HEK293 (cell line): ENCODE measurements around the gene SCN11A.

ENCODE experiments used
- CTCF ChIA-PET: fragments of 350-600 bp; formaldehyde crosslinking; extraction: SDS; loops from one replicate; lab custom pipeline; 2021; ENCODE audit warnings: antibody characterized with exemption; lab: Yijun Ruan, JAX
- POLR2A ChIA-PET: fragments of 300-600 bp; formaldehyde crosslinking; extraction: SDS; loops from one replicate; lab custom pipeline; 2020; ENCODE audit warnings: antibody characterized with exemption, inconsistent platforms; lab: Yijun Ruan, JAX
- H3K27ac ChIP-seq: fragments of 200-500 bp; sonication (Bioruptor generic); 2 replicates; pipeline ENCODE4 v1.5.1; 2014; ENCODE audit warnings: low read depth, low read length, control low read depth, inconsistent platforms; ENCODE audit errors: extremely low read depth
- H3K36me3 ChIP-seq, 2 experiments: fragments of 200-500 bp in 1 of 2; sonication (Bioruptor generic) in 1 of 2; 1 replicate in 1 of 2; 2 replicates in 1 of 2; pipeline ENCODE4 v1.5.1; 2014 to 2017; ENCODE audit warnings: inconsistent platforms in 2 of 2, low read length in 2 of 2; ENCODE audit not compliant: control insufficient read depth in 2 of 2, insufficient read depth in 1 of 2
- H3K4me1 ChIP-seq: fragments of 200-500 bp; sonication (Bioruptor generic); 2 replicates; pipeline ENCODE4 v1.5.1; 2014; ENCODE audit warnings: mild to moderate bottlenecking, low read length, inconsistent platforms; ENCODE audit not compliant: control insufficient read depth, insufficient read depth
- H3K4me3 ChIP-seq: 2 replicates; pipeline ENCODE4 v1.5.1; 2011; ENCODE audit warnings: low read depth, mild to moderate bottlenecking, control low read depth, low read length, moderate library complexity
- H3K9me3 ChIP-seq: fragments of 200-500 bp; sonication (Bioruptor generic); 2 replicates; pipeline ENCODE4 v1.5.1; 2014; ENCODE audit warnings: low read depth, low read length, inconsistent platforms; ENCODE audit not compliant: control insufficient read depth, insufficient read depth
- CTCF ChIP-seq: fragments of 450-650 bp; formaldehyde crosslinking; IDR thresholded peaks from 2 replicates; pipeline ENCODE4 v1.5.1; 2016; ENCODE audit warnings: missing biosample characterization, missing genetic modification characterization
- PRDM2 ChIP-seq: fragments of 450-650 bp; formaldehyde crosslinking; IDR thresholded peaks from 2 replicates; pipeline ENCODE4 v1.5.1; 2016; ENCODE audit warnings: missing biosample characterization, missing genetic modification characterization, borderline replicate concordance
- TRIM28 ChIP-seq: IDR thresholded peaks from 2 replicates; pipeline ENCODE4 v1.6.1; 2011; ENCODE audit warnings: low read length, control low read depth, borderline replicate concordance
- ZBTB21 ChIP-seq: fragments of 450-650 bp; formaldehyde crosslinking; IDR thresholded peaks from 2 replicates; pipeline ENCODE4 v1.5.1; 2017; ENCODE audit warnings: missing biosample characterization, missing genetic modification characterization
- ZNF18 ChIP-seq: fragments of 450-650 bp; formaldehyde crosslinking; IDR thresholded peaks from 2 replicates; pipeline ENCODE4 v1.5.1; 2016; ENCODE audit warnings: missing biosample characterization, missing genetic modification characterization
- ZNF211 ChIP-seq: fragments of 450-650 bp; formaldehyde crosslinking; IDR thresholded peaks from 2 replicates; pipeline ENCODE4 v1.5.1; 2016; ENCODE audit warnings: low read depth, missing biosample characterization, missing genetic modification characterization
- ZNF214 ChIP-seq: fragments of 450-650 bp; formaldehyde crosslinking; IDR thresholded peaks from 2 replicates; pipeline ENCODE4 v1.5.1; 2017; ENCODE audit warnings: missing biosample characterization, mild to moderate bottlenecking, missing genetic modification characterization, borderline replicate concordance
- ZNF311 ChIP-seq: fragments of 450-650 bp; formaldehyde crosslinking; IDR thresholded peaks from 2 replicates; pipeline ENCODE4 v1.5.1; 2017; ENCODE audit warnings: missing biosample characterization, missing genetic modification characterization, borderline replicate concordance
- ZNF510 ChIP-seq: fragments of 450-650 bp; formaldehyde crosslinking; IDR thresholded peaks from 2 replicates; pipeline ENCODE4 v1.5.1; 2018; ENCODE audit warnings: mild to moderate bottlenecking, missing genetic modification characterization, missing biosample characterization; ENCODE audit not compliant: insufficient replicate concordance
- ZNF544 ChIP-seq: fragments of 450-650 bp; formaldehyde crosslinking; IDR thresholded peaks from 2 replicates; pipeline ENCODE4 v1.5.0; 2017; ENCODE audit warnings: missing biosample characterization, missing genetic modification characterization
- ZNF549 ChIP-seq: fragments of 450-650 bp; IDR thresholded peaks from 2 replicates; pipeline ENCODE4 v1.5.1; 2018; ENCODE audit warnings: missing biosample characterization, missing genetic modification characterization, mild to moderate bottlenecking, inconsistent platforms, moderate library complexity
- ZNF561 ChIP-seq: fragments of 450-650 bp; IDR thresholded peaks from 2 replicates; pipeline ENCODE4 v1.5.1; 2018; ENCODE audit warnings: missing biosample characterization, missing genetic modification characterization, borderline replicate concordance
- ZNF580 ChIP-seq: fragments of 450-650 bp; formaldehyde crosslinking; IDR thresholded peaks from 2 replicates; pipeline ENCODE4 v1.5.1; 2016; ENCODE audit warnings: missing biosample characterization, missing genetic modification characterization
- ZNF596 ChIP-seq: fragments of 450-650 bp; IDR thresholded peaks from 2 replicates; pipeline ENCODE4 v1.5.0; 2018; ENCODE audit warnings: missing biosample characterization, mild to moderate bottlenecking, missing genetic modification characterization, moderate library complexity
- ZNF670 ChIP-seq: fragments of 450-650 bp; formaldehyde crosslinking; IDR thresholded peaks from 2 replicates; pipeline ENCODE4 v1.5.1; 2016; ENCODE audit warnings: missing biosample characterization, missing genetic modification characterization, low read depth
- TF ChIP-seq, protein P1 (sequence below): fragments of 450-650 bp; formaldehyde crosslinking; IDR thresholded peaks from 2 replicates; pipeline ENCODE4 v1.5.1; 2016; ENCODE audit warnings: missing biosample characterization, missing genetic modification characterization
- TF ChIP-seq, protein P2 (sequence below): fragments of 450-650 bp; formaldehyde crosslinking; IDR thresholded peaks from 2 replicates; pipeline ENCODE4 v1.5.1; 2016; ENCODE audit warnings: missing biosample characterization, missing genetic modification characterization

The SCN11A gene

DNA sequence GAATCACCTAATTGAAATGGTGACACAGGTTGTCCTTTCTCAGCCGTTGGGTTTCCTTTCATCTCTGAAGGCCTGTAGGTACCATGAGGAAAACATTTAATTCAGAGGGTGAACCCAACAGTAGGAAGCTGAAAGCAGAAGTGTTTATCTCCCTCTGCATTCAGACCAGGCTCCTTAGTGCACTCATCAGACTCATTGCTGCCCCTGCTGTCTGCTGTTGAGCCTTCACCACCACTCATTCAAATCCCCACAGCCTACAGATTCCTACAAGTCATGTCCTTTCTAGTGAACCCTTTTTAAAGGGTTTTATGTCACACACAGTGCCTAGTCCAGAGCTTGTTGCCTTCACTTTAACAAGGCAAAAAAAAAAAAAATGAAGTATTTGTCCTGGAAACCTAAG lies 13.5 kb upstream of the SCN11A start:
- H3K4me3 ChIP-seq, result no peak overlapping the region
- H3K27ac ChIP-seq, result no peak overlapping the region
- no peak for TF ChIP-seq ZNF544 (tag by site-specific recombination)
- no peak for TF ChIP-seq ZNF211
- TF ChIP-seq, all 188 proteins: peak for 0
- no peaks in the 10 kb centered on the region for H3K9me3 ChIP-seq
- peaks cover 5 to 39% of the 10 kb centered on the region in 2 experiments; a peak in 2 of 3 replicates for H3K36me3 ChIP-seq
- H3K4me1 ChIP-seq, result no peaks in the 10 kb centered on the region
- ChIA-PET POLR2A (no interaction called here), CTCF (interaction anchor here (0.6 to 1.4 kb wide), 7 partner anchors 15 to 223 kb away, joined by 3 to 4 read pairs (median 3); no protein-coding TSS in a partner anchor)

DNA sequence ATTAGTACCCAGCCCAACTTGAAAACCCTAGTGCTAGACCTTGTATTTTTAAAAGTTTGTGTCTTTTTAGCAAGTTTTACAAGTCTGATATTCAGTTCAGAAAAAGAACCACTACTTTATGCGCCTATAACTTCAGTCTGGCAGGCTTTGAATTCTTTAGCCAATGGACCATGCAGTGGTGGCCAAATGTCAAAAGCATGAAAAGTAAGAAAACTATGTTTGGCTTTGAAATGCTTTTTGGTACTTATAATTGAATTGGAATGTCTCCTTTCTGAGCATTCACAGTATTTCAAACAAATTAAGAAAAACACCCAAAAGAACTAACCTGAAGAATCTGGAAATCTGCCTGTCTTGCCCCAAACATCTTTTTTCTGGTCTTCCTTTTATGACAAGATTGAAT lies 12.9 kb upstream of the SCN11A start:
- Histone ChIP-seq H3K36me3 (peaks cover 5 to 34% of the 10 kb centered on the region in 2 experiments; a peak in 2 of 3 replicates), H3K4me1 (no peaks in the 10 kb centered on the region), H3K9me3 (no peaks in the 10 kb centered on the region), H3K27ac (no peak overlapping the region), H3K4me3 (no peak overlapping the region)
- POLR2A ChIA-PET, result no interaction called here
- CTCF ChIA-PET, result interaction anchor here (1.1 to 1.4 kb wide), 4 partner anchors 15 to 224 kb away, joined by 3 to 4 read pairs (median 3); no protein-coding TSS in a partner anchor
- TF ChIP-seq ZNF549, result no peak
- TF ChIP-seq PRDM2 (tag by site-specific recombination), result no peak
- no peak for TF ChIP-seq ZNF214 (tag by site-specific recombination)
- no peak for TF ChIP-seq ZNF580 (tag by site-specific recombination)
- no peak for TF ChIP-seq ZNF18
- no peak for TF ChIP-seq TRIM28
- no peak for TF ChIP-seq ZNF311 (tag by site-specific recombination)
- no peak for TF ChIP-seq ZBTB21 (tag by site-specific recombination)
- no peak for TF ChIP-seq ZNF561 (tag by site-specific recombination)
- TF ChIP-seq, protein P1, sequence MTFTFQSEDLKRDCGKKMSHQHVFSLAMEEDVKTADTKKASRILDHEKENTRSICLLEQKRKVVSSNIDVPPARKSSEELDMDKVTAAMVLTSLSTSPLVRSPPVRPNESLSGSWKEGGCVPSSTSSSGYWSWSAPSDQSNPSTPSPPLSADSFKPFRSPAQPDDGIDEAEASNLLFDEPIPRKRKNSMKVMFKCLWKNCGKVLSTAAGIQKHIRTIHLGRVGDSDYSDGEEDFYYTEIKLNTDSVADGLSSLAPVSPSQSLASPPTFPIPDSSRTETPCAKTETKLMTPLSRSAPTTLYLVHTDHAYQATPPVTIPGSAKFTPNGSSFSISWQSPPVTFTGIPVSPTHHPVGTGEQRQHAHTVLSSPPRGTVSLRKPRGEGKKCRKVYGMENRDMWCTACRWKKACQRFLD (tag by site-specific recombination), result no peak

GRCh38 chr3:39063143-39063542 lies 11.4 kb upstream of the SCN11A start:
- H3K36me3 ChIP-seq, result peaks cover 0 to 21% of the 10 kb centered on the region in 2 experiments; a peak in 1 of 3 replicates
- H3K27ac ChIP-seq, result no peak overlapping the region
- ChIA-PET CTCF (no interaction called here), POLR2A (no interaction called here)
- no peak overlapping the region for H3K4me3 ChIP-seq
- no peaks in the 10 kb centered on the region for H3K4me1 ChIP-seq
- no peaks in the 10 kb centered on the region for H3K9me3 ChIP-seq
- TF ChIP-seq, protein P2, sequence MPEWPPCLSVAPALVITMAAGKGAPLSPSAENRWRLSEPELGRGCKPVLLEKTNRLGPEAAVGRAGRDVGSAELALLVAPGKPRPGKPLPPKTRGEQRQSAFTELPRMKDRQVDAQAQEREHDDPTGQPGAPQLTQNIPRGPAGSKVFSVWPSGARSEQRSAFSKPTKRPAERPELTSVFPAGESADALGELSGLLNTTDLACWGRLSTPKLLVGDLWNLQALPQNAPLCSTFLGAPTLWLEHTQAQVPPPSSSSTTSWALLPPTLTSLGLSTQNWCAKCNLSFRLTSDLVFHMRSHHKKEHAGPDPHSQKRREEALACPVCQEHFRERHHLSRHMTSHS (tag by site-specific recombination), result no peak
- no peak for TF ChIP-seq ZNF510 (tag by site-specific recombination)
- no peak for TF ChIP-seq ZNF670 (tag by site-specific recombination)
- no peak for TF ChIP-seq ZNF596
- TF ChIP-seq CTCF (tag by site-specific recombination), result no peak
